Ectodermal cell (in vitro differentiated cells): ENCODE measurements around the gene HASPIN.

Source experiments
- H3K27ac ChIP-seq: 2 replicates; pipeline ENCODE4 v1.7.0; 2013; ENCODE audit warnings: mild to moderate bottlenecking, low read depth, low read length; ENCODE audit not compliant: insufficient read depth, poor library complexity, severe bottlenecking
- H3K27me3 ChIP-seq: 2 replicates; pipeline ENCODE4 v1.7.0; 2013; ENCODE audit warnings: mild to moderate bottlenecking, low read length; ENCODE audit not compliant: insufficient read depth, control insufficient read depth, poor library complexity, severe bottlenecking
- H3K36me3 ChIP-seq: one replicate; pipeline ENCODE4 v1.7.0; 2013; ENCODE audit warnings: low read length; ENCODE audit not compliant: control insufficient read depth, insufficient read depth
- H3K4me1 ChIP-seq: one replicate; pipeline ENCODE4 v1.7.0; 2013; ENCODE audit warnings: low read length; ENCODE audit not compliant: control insufficient read depth, insufficient read depth
- H3K4me3 ChIP-seq: 2 replicates; pipeline ENCODE4 v1.7.0; 2013; ENCODE audit warnings: low read depth, low read length, control low read depth; ENCODE audit not compliant: insufficient read depth
- H3K9me3 ChIP-seq: 2 replicates; pipeline ENCODE4 v1.7.0; 2013; ENCODE audit warnings: mild to moderate bottlenecking, low read length, moderate library complexity; ENCODE audit not compliant: control insufficient read depth
- WGBS, 2 experiments: methylation state at CpG; one replicate each; pipeline ENCODE4 v1.1.7; 2013; ENCODE audit warnings: missing lambda C conversion rate in 2 of 2; 5-methylcytosine and 5-hydroxymethylcytosine counted together

Gene HASPIN

GRCh38 chr17:3773511-3773910 lies 49.8 kb downstream of the HASPIN start:
- Histone ChIP-seq H3K9me3 (no peaks in the 10 kb centered on the region), H3K36me3 (no peaks in the 10 kb centered on the region), H3K27me3 (no peaks in the 10 kb centered on the region), H3K4me1 (no peaks in the 10 kb centered on the region), H3K27ac (no peak overlapping the region), H3K4me3 (no peak overlapping the region)
- WGBS, 2 experiments: 76 to 79% methylated on average over 5 of the region's 5 CpGs

DNA sequence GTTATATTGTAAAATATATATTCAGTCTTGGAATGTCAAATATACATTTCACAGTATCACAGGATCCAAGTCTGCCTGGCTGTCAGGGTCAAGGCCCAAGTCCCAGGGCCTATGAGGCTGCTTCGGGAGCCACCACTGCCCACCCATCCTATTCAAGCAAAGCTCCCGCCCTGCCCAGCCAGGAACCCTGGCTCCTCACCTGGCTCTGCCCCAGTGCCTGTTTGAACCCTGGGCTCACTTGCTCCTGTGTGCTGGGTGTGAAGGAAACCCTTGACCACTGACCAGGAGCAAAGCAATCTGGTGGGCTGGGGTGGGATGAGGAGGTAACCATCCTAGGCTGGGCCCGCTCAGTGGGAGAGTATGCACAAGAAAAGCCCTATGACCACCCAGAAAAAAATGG lies 50.3 kb downstream of the HASPIN start:
- no peak overlapping the region for H3K27ac ChIP-seq
- H3K4me1 ChIP-seq: no peaks in the 10 kb centered on the region
- 92 to 98% methylated on average over 3 of the region's 3 CpGs for WGBS, 2 experiments
- H3K36me3 ChIP-seq: no peaks in the 10 kb centered on the region
- no peaks in the 10 kb centered on the region for H3K27me3 ChIP-seq
- H3K4me3 ChIP-seq: no peak overlapping the region
- H3K9me3 ChIP-seq: no peaks in the 10 kb centered on the region
